HG03432 (cell line): Measurements from ENCODE around the gene DNAJA2.
A peak's percentile ranks its signal among the peaks of the same experiment; 100 is the strongest.
"Not testable (repeated sequence)": the region's sequence is repeated elsewhere in the genome, so short reads cannot be mapped to it uniquely, and the experiment has no call there.

Source experiments
- ATAC-seq: cut with Tn5 transposase; IDR thresholded peaks from one replicate; pipeline ENCODE4 v1.9.1; 2021; ENCODE audit warnings: mild to moderate bottlenecking, moderate library complexity; ENCODE audit not compliant: unreplicated experiment

The DNAJA2 gene

GRCh38 chr16:46975908-46976470 is 2.5 kb upstream of the DNAJA2 start:
- no peak for ATAC-seq

DNA sequence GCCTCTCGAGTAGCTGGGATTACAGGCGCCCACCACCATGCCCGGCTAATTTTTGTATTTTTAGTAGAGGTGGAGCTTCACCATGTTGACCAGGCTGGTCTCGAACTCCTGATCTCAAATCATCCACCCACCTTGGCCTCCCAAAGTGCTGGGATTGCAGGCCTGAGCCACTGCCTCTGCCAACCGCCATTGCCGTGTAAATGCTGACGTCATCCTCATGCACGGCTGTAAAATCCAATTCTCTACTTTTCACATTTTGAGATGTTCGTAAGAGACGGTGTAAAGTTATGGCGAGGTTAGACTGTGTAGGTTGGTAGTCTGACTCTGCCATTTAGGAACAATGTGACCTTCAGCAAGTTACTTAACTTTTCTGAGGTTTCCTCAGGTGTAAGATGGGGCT is 1.7 kb upstream of the DNAJA2 start:
- ATAC-seq: no peak

GRCh38 chr16:46974352-46974751 is 878 bp upstream of the DNAJA2 start:
- ATAC-seq: no peak

GRCh38 chr16:46973996-46974324 is 486 bp upstream of the DNAJA2 start:
- no peak for ATAC-seq

- ATAC-seq: peak; percentile 51
Observed at GRCh38 chr16:46972429-46973206, 856 bp downstream of the DNAJA2 start.

- ATAC-seq: no peak
Observed at GRCh38 chr16:46971271-46971670, 2.2 kb downstream of the DNAJA2 start.

GRCh38 chr16:46970089-46970488 is 3.4 kb downstream of the DNAJA2 start:
- no peak for ATAC-seq

DNA sequence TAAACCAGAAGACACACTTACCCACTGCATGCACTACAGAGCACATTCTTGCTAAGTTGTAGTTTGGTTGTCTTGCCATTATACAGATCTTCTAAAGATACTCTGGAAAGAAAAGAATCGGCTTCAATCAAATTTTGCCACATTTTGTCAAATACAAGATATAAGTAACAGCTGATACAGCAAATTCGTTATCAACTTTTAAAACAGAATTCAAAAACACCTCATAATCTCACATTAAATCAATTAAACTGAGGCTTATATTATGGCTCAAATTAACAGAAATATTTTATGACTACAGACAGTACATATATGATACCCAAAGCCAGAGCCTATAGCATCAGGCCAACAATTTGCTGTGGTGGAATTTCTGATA is 5.4 kb downstream of the DNAJA2 start:
- no peak for ATAC-seq

- ATAC-seq: no peak
Observed at GRCh38 chr16:46962629-46963028, 10.8 kb downstream of the DNAJA2 start.

- ATAC-seq: peak; percentile 53
Observed at GRCh38 chr16:46961373-46962353, 11.8 kb downstream of the DNAJA2 start.

- no peak for ATAC-seq
Observed at GRCh38 chr16:46954562-46954961, 18.9 kb downstream of the DNAJA2 start.

GRCh38 chr16:46950009-46950408 is 23.5 kb downstream of the DNAJA2 start:
- no peak for ATAC-seq

DNA sequence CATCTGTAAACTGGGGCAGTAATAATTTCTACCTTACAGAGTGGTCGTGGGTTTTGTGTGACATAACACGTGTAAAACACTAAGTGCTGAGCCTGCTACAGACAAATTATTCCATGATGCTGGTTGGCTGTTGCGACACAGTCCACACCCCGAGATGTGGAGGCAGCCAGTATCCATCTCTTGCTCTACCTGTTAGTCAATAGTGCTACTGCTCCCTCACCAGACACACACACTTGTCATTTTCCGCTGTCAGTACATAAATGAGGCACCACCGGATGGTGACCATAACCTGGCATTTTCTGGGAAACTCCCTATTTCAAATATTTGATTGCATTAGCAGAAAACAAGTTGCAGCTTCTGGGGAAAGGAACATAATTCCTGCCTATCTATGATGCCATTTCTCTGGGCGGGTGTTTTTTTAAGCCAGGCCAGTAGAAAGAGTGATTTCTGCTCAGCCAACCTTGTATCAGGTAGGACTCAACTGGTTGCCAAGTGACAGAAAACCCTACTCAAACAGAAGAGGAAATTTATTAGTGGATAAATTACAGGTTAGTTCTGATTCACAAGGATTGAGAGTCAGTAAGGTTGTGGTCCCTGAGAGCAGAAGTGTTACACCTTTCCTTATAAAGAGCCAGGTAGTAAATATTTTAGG is 24.1 kb downstream of the DNAJA2 start:
- ATAC-seq: no peak

GRCh38 chr16:46948548-46949166 is 24.8 kb downstream of the DNAJA2 start:
- ATAC-seq: no peak

- ATAC-seq: peak; percentile 71
Observed at GRCh38 chr16:46947900-46948547, 25.4 kb downstream of the DNAJA2 start.

GRCh38 chr16:46944713-46945112 is 28.8 kb downstream of the DNAJA2 start:
- not testable (repeated sequence) for ATAC-seq

DNA sequence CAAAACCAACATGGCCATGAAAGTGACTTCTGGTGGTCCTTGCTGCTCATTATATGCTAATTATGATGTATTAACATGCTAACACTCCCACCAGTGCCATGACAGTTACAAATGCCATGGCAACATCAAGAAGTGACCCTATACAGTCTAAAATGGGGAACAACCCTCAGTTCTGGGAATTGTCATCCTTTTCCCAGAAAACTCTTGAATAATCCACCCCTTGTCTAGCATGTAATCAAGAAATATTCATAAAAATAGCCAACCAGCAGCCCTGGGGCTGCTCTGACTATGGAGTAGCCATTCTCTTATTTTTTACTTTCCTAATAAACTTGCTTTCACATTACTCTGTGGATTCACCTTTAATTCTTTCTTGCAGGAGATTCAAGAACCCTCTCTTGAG is 35.9 kb downstream of the DNAJA2 start:
- ATAC-seq: no peak

DNA sequence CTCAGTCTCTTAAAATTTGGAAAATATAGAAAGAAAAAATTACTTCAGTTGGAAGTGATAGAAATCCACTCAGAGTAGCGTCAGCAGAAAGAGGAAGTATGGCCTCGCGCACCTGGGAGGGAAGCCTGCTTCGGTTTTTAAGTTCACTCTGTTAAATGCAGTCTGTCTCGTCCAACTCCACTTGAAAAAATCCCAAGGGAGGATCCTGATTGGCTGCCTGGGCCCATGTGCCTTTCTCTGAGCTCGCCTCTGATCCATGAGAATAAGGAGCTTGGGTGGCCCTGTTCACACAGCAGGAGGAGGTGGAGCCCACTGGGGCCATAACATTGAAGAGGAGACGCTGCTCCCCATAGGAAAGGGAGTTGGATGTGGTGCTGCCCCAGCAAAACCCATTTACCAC is 40.7 kb downstream of the DNAJA2 start:
- peak; percentile 55 for ATAC-seq

DNA sequence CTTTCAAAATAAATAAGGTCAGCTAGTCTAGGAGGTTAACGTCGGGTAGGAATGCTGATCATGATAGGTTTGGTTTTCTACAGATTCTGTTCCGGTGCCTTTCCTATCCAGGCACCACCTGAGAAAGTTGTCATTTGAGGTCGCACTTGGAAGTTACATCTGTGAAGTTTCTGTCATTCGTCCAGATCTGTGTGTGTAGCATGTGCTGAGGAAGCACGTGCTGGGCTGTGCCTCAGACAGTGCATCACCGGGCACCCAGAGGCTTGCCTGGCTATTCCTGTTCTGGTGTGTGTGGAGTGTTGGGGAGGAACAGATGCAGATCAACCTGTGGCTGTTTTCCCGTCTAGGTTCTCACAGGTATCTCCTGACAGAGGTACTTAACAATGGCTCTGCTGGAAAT is 42.6 kb downstream of the DNAJA2 start:
- ATAC-seq: no peak
